ENCODE data around the gene SCAMP2. TPM values are rescaled to one million over a fixed set of nuclear protein-coding genes. Genes with fewer than 3 reads are reported as not detected.

Gene SCAMP2
- polyA plus RNA-seq, 3 donors = 124 to 158 (median 124) TPM

DNA sequence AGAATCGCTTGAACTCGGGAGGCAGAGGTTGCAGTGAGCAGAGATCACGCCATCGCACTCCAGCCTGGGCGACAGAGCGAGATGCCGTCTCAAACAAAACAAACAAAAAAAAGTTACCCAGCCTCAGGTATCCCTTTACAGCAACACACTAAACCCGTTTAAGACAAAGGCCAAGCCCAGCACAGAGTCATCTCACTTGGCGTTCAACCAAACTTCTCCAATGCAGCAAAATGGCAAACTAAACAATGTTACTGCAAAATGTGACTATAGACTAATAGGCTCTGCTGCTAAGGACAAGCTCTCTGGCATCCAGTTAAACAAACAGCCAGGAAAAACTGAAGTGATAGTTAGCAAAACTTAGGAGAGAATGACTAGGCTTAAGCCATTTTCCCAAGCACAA, 39.9 kb upstream of the SCAMP2 start:
- TF ChIP-seq CTCF (IDR thresholded peaks at IDR 0.05) = no peak

GRCh38 chr15:74908635-74909034, 35.5 kb upstream of the SCAMP2 start:
- H3K27ac ChIP-seq (ENCODE audit: low read depth in 1 of 2, low read length in 2 of 2) = no peak overlapping the region
- intact Hi-C loops (cut with micrococcal nuclease) = loop anchor here (10.0 kb wide), 1 partner anchor 64 kb away; the partner anchor contains the start of gene ULK3 (in 2 of the 2)
- H3K4me3 ChIP-seq (replicated peaks in 1 of 3; ENCODE audit: low read depth in 2 of 3, low read length in 3 of 3) = no peak overlapping the region
- H2AFZ ChIP-seq (ENCODE audit: insufficient read depth, low read depth, low read length, poor library complexity, severe bottlenecking) = no peak overlapping the region
- no peaks in the 10 kb centered on the region for H3K27me3 ChIP-seq (ENCODE audit: control insufficient read depth in 2 of 2, insufficient read depth in 2 of 2, low read length in 2 of 2)
- no peaks in the 10 kb centered on the region for H4K20me1 ChIP-seq (ENCODE audit: insufficient read depth, low read length)
- no peak overlapping the region for H3K27ac Mint-ChIP-seq
- peaks cover 23% of the 10 kb centered on the region for H3K79me2 ChIP-seq (ENCODE audit: insufficient read depth, low read length)
- peaks cover 24% of the 10 kb centered on the region for H3K4me1 Mint-ChIP-seq
- no CpG with 5 or more reads among the region's 4 CpGs for WGBS (ENCODE audit: insufficient coverage)
- H3K36me3 Mint-ChIP-seq = peaks cover 19 to 47% of the 10 kb centered on the region in 2 donors
- H3K9ac ChIP-seq (ENCODE audit: insufficient read depth, low read length, poor library complexity, severe bottlenecking) = no peak overlapping the region
- peaks cover 18 to 42% of the 10 kb centered on the region in 2 donors for H3K36me3 ChIP-seq (replicated peaks in 1 of 2; ENCODE audit: control insufficient read depth in 1 of 2, insufficient read depth in 2 of 2, low read length in 2 of 2)
- peaks cover 0 to 2% (median 0%) of the 10 kb centered on the region in 7 donors for H3K9me3 Mint-ChIP-seq
- H3K27me3 Mint-ChIP-seq (ENCODE audit: low read depth in 3 of 3) = peaks cover 0 to 3% (median 0%) of the 10 kb centered on the region in 3 donors
- no peaks in the 10 kb centered on the region for H3K9me3 ChIP-seq (replicated peaks in 1 of 2; ENCODE audit: control insufficient read depth in 1 of 2, insufficient read depth in 1 of 2, low read length in 2 of 2)
- no peak overlapping the region for H3K4me3 Mint-ChIP-seq
- TF ChIP-seq CTCF (IDR thresholded peaks at IDR 0.05) = no peak
- peaks cover 18 to 26% of the 10 kb centered on the region in 2 donors for H3K4me1 ChIP-seq (ENCODE audit: control insufficient read depth in 1 of 2, insufficient read depth in 2 of 2, low read length in 2 of 2)
- no peak for DNase-seq
- H3K4me2 ChIP-seq (replicated peaks; ENCODE audit: extremely low read depth, low read length, poor library complexity, severe bottlenecking) = no peak overlapping the region

More for the DNA sequence above, 39.9 kb upstream of the SCAMP2 start:
- no peaks in the 10 kb centered on the region for H3K4me1 ChIP-seq (ENCODE audit: control insufficient read depth in 1 of 2, insufficient read depth in 2 of 2, low read length in 2 of 2)
- Mint-ChIP-seq H3K27me3 (ENCODE audit: low read depth in 3 of 3) (peaks cover 0 to 2% (median 0%) of the 10 kb centered on the region in 3 donors), H3K4me1 (no peaks in the 10 kb centered on the region), H3K4me3 (no peak overlapping the region), H3K36me3 (peaks cover 33 to 71% of the 10 kb centered on the region in 2 donors), H3K27ac (no peak overlapping the region), H3K9me3 (no peaks in the 10 kb centered on the region)
- no peak overlapping the region for H3K27ac ChIP-seq (ENCODE audit: low read depth in 1 of 2, low read length in 2 of 2)
- H3K9ac ChIP-seq (ENCODE audit: insufficient read depth, low read length, poor library complexity, severe bottlenecking) = no peak overlapping the region
- no peak for DNase-seq
- no peaks in the 10 kb centered on the region for H3K9me3 ChIP-seq (replicated peaks in 1 of 2; ENCODE audit: control insufficient read depth in 1 of 2, insufficient read depth in 1 of 2, low read length in 2 of 2)
- H3K27me3 ChIP-seq (ENCODE audit: control insufficient read depth in 2 of 2, insufficient read depth in 2 of 2, low read length in 2 of 2) = no peaks in the 10 kb centered on the region
- WGBS (ENCODE audit: insufficient coverage) = 86% methylated on average over 9 of the region's 9 CpGs
- no peak overlapping the region for H2AFZ ChIP-seq (ENCODE audit: insufficient read depth, low read depth, low read length, poor library complexity, severe bottlenecking)
- no peaks in the 10 kb centered on the region for H3K79me2 ChIP-seq (ENCODE audit: insufficient read depth, low read length)
- no peak overlapping the region for H3K4me3 ChIP-seq (replicated peaks in 1 of 3; ENCODE audit: low read depth in 2 of 3, low read length in 3 of 3)
- no peak overlapping the region for H3K4me2 ChIP-seq (replicated peaks; ENCODE audit: extremely low read depth, low read length, poor library complexity, severe bottlenecking)
- no peaks in the 10 kb centered on the region for H4K20me1 ChIP-seq (ENCODE audit: insufficient read depth, low read length)
- intact Hi-C loops (cut with micrococcal nuclease) = no loop called here
- peaks cover 38 to 66% of the 10 kb centered on the region in 2 donors for H3K36me3 ChIP-seq (replicated peaks in 1 of 2; ENCODE audit: control insufficient read depth in 1 of 2, insufficient read depth in 2 of 2, low read length in 2 of 2)

All from CD14-positive monocyte (primary cell).